Immature natural killer cell (primary cell): ENCODE results near the gene TULP3. TPM values are rescaled to one million over a fixed set of nuclear protein-coding genes. Genes with fewer than 3 reads are reported as not detected.

Source experiments
- DNase-seq, 3 donors: peaks; one replicate each; pipeline ENCODE4 v3.0.0; 2022; ENCODE audit warnings: mixed read lengths in 1 of 3
- H3K27ac Mint-ChIP-seq, 6 donors: one replicate each; pipeline ENCODE4 v1.8.0; 2020; ENCODE audit warnings: mixed read lengths in 6 of 6, mild to moderate bottlenecking in 5 of 6, inconsistent platforms in 4 of 6, moderate library complexity in 3 of 6
- H3K27me3 Mint-ChIP-seq, 3 donors: one replicate each; pipeline ENCODE4 v1.8.0; 2020 to 2021; ENCODE audit warnings: low read depth in 3 of 3, mild to moderate bottlenecking in 3 of 3, mixed read lengths in 3 of 3, moderate library complexity in 3 of 3, inconsistent platforms in 1 of 3
- H3K36me3 Mint-ChIP-seq, 3 donors: one replicate each; pipeline ENCODE4 v1.8.0; 2020; ENCODE audit warnings: mixed read lengths in 3 of 3, inconsistent platforms in 2 of 3, mild to moderate bottlenecking in 2 of 3
- H3K4me1 Mint-ChIP-seq, 2 donors: one replicate each; pipeline ENCODE4 v1.8.0; 2020; ENCODE audit warnings: inconsistent platforms in 2 of 2, mild to moderate bottlenecking in 2 of 2, mixed read lengths in 2 of 2, moderate library complexity in 1 of 2
- H3K4me3 Mint-ChIP-seq, 5 donors: one replicate each; pipeline ENCODE4 v1.8.0; 2020; ENCODE audit warnings: mild to moderate bottlenecking in 5 of 5, mixed read lengths in 5 of 5, inconsistent platforms in 3 of 5, moderate library complexity in 3 of 5
- H3K9me3 Mint-ChIP-seq, 6 donors: one replicate each; pipeline ENCODE4 v1.8.0; 2020; ENCODE audit warnings: mild to moderate bottlenecking in 6 of 6, mixed read lengths in 6 of 6, inconsistent platforms in 4 of 6, moderate library complexity in 3 of 6
- polyA plus RNA-seq, 3 donors: library from polyadenylated mRNA; unstranded; fragments of 300-500 nt; fragmentation: Illumina TruSeq; gene quantifications; one replicate each; pipeline ENCODE4 v1.2.3, GENCODE V29; 2021

Gene TULP3
- polyA plus RNA-seq, 3 donors from 2014 or later: 5.5 to 11.1 (median 7.5) TPM

- no peaks in the 10 kb centered on the region for H3K4me1 Mint-ChIP-seq
- no peak overlapping the region for H3K27ac Mint-ChIP-seq
- H3K36me3 Mint-ChIP-seq: no peaks in the 10 kb centered on the region
- no peak overlapping the region for H3K4me3 Mint-ChIP-seq
- peaks cover 2 to 7% (median 3%) of the 10 kb centered on the region in 3 donors for H3K27me3 Mint-ChIP-seq
- no peak for DNase-seq
- no peaks in the 10 kb centered on the region for H3K9me3 Mint-ChIP-seq
Observed at GRCh38 chr12:2973566-2973965, 82.9 kb downstream of the TULP3 start.

GRCh38 chr12:2974560-2974971 lies 83.9 kb downstream of the TULP3 start:
- H3K9me3 Mint-ChIP-seq: no peaks in the 10 kb centered on the region
- DNase-seq: no peak
- H3K36me3 Mint-ChIP-seq: no peaks in the 10 kb centered on the region
- no peaks in the 10 kb centered on the region for H3K4me1 Mint-ChIP-seq
- no peak overlapping the region for H3K4me3 Mint-ChIP-seq
- H3K27ac Mint-ChIP-seq: no peak overlapping the region
- H3K27me3 Mint-ChIP-seq: peaks cover 2 to 7% (median 3%) of the 10 kb centered on the region in 3 donors

- no peak overlapping the region for H3K4me3 Mint-ChIP-seq
Observed at GRCh38 chr12:2976581-2976996, 85.9 kb downstream of the TULP3 start.

GRCh38 chr12:2977776-2978175 lies 87.1 kb downstream of the TULP3 start:
- H3K36me3 Mint-ChIP-seq: no peaks in the 10 kb centered on the region
- no peak overlapping the region for H3K27ac Mint-ChIP-seq
- DNase-seq: no peak
- no peak overlapping the region for H3K4me3 Mint-ChIP-seq
- no peaks in the 10 kb centered on the region for H3K9me3 Mint-ChIP-seq
- H3K27me3 Mint-ChIP-seq: peaks cover 2 to 5% (median 3%) of the 10 kb centered on the region in 3 donors
- H3K4me1 Mint-ChIP-seq: no peaks in the 10 kb centered on the region

More at GRCh38 chr12:2976581-2976996, 85.9 kb downstream of the TULP3 start:
- Mint-ChIP-seq H3K9me3 (no peaks in the 10 kb centered on the region), H3K27ac (no peak overlapping the region), H3K27me3 (peaks cover 2 to 7% (median 3%) of the 10 kb centered on the region in 3 donors), H3K4me1 (no peaks in the 10 kb centered on the region), H3K36me3 (no peaks in the 10 kb centered on the region)
- no peak for DNase-seq

- DNase-seq: no peak
- H3K9me3 Mint-ChIP-seq: no peaks in the 10 kb centered on the region
- H3K27ac Mint-ChIP-seq: no peak overlapping the region
- H3K27me3 Mint-ChIP-seq: peaks cover 2 to 3% (median 3%) of the 10 kb centered on the region in 3 donors
- no peaks in the 10 kb centered on the region for H3K4me1 Mint-ChIP-seq
- no peaks in the 10 kb centered on the region for H3K36me3 Mint-ChIP-seq
- H3K4me3 Mint-ChIP-seq: no peak overlapping the region
Observed at GRCh38 chr12:2979806-2980205, 89.1 kb downstream of the TULP3 start.

- H3K27ac Mint-ChIP-seq: no peak overlapping the region
- H3K4me3 Mint-ChIP-seq: no peak overlapping the region
- no peaks in the 10 kb centered on the region for H3K4me1 Mint-ChIP-seq
- no peaks in the 10 kb centered on the region for H3K36me3 Mint-ChIP-seq
- peaks cover 2 to 3% (median 2%) of the 10 kb centered on the region in 3 donors for H3K27me3 Mint-ChIP-seq
- DNase-seq: no peak
- no peaks in the 10 kb centered on the region for H3K9me3 Mint-ChIP-seq
Observed at GRCh38 chr12:2980630-2981029, 89.9 kb downstream of the TULP3 start.

- DNase-seq: no peak
- Mint-ChIP-seq H3K36me3 (no peaks in the 10 kb centered on the region), H3K9me3 (no peaks in the 10 kb centered on the region), H3K4me1 (no peaks in the 10 kb centered on the region), H3K27ac (no peak overlapping the region), H3K27me3 (peaks cover 1 to 3% (median 2%) of the 10 kb centered on the region in 3 donors), H3K4me3 (no peak overlapping the region)
Observed at GRCh38 chr12:2982361-2982760, 91.7 kb downstream of the TULP3 start.

- Mint-ChIP-seq H3K27ac (no peak overlapping the region), H3K4me3 (no peak overlapping the region), H3K9me3 (no peaks in the 10 kb centered on the region), H3K36me3 (no peaks in the 10 kb centered on the region), H3K27me3 (peaks cover 1 to 3% (median 2%) of the 10 kb centered on the region in 3 donors), H3K4me1 (no peaks in the 10 kb centered on the region)
- no peak for DNase-seq
Observed at GRCh38 chr12:2984249-2984648, 93.6 kb downstream of the TULP3 start.

- no peak overlapping the region for H3K4me3 Mint-ChIP-seq
Observed at GRCh38 chr12:2984698-2985097, 94.0 kb downstream of the TULP3 start.

GRCh38 chr12:2986876-2987275 lies 96.2 kb downstream of the TULP3 start:
- Mint-ChIP-seq H3K27me3 (peaks cover 1 to 3% (median 2%) of the 10 kb centered on the region in 3 donors), H3K4me1 (no peaks in the 10 kb centered on the region), H3K9me3 (peaks cover 0 to 5% (median under 1%) of the 10 kb centered on the region in 6 donors), H3K36me3 (no peaks in the 10 kb centered on the region), H3K4me3 (no peak overlapping the region), H3K27ac (no peak overlapping the region)
- no peak for DNase-seq

More at GRCh38 chr12:2984698-2985097, 94.0 kb downstream of the TULP3 start:
- H3K27me3 Mint-ChIP-seq: peaks cover 1 to 4% (median 3%) of the 10 kb centered on the region in 3 donors
- no peak overlapping the region for H3K27ac Mint-ChIP-seq
- no peak for DNase-seq
- H3K4me1 Mint-ChIP-seq: no peaks in the 10 kb centered on the region
- no peaks in the 10 kb centered on the region for H3K36me3 Mint-ChIP-seq
- peaks cover 0 to 1% (median 0%) of the 10 kb centered on the region in 6 donors for H3K9me3 Mint-ChIP-seq

- no peaks in the 10 kb centered on the region for H3K36me3 Mint-ChIP-seq
- no peaks in the 10 kb centered on the region for H3K4me1 Mint-ChIP-seq
- peaks cover 0 to 5% (median under 1%) of the 10 kb centered on the region in 6 donors for H3K9me3 Mint-ChIP-seq
- H3K4me3 Mint-ChIP-seq: no peak overlapping the region
- no peak for DNase-seq
- peaks cover 1 to 3% (median 2%) of the 10 kb centered on the region in 3 donors for H3K27me3 Mint-ChIP-seq
- no peak overlapping the region for H3K27ac Mint-ChIP-seq
Observed at GRCh38 chr12:2988494-2988893, 97.8 kb downstream of the TULP3 start.

Other genes starting within 250 kb of the TULP3 start
- gene FKBP4, start 95.9 kb upstream of the TULP3 start, polyA plus RNA-seq: 10 to 100 TPM; 24.9 to 30.3 (median 27.6) TPM
- 10 to 100 TPM; 39.5 to 83.0 (median 60.4) TPM for gene ITFG2, start 78.2 kb upstream of the TULP3 start, polyA plus RNA-seq
- gene NRIP2, start 55.9 kb upstream of the TULP3 start, polyA plus RNA-seq: 1 to 10 TPM in 1 of 3 donors, under 1 TPM in 2; 0.31 to 1.4 (median 0.71) TPM
- gene TEX52, start 33.9 kb upstream of the TULP3 start, polyA plus RNA-seq: not detected
- gene FOXM1, start 13.7 kb upstream of the TULP3 start, polyA plus RNA-seq: 1 to 10 TPM in 1 of 3 donors, under 1 TPM in 2; 0.43 to 1.2 (median 0.46) TPM
- 10 to 100 TPM; 27.2 to 49.0 (median 37.6) TPM for gene RHNO1, start 13.7 kb upstream of the TULP3 start, polyA plus RNA-seq
- gene TEAD4, start 68.5 kb downstream of the TULP3 start, polyA plus RNA-seq: not detected
- gene TSPAN9, start 186.5 kb downstream of the TULP3 start, polyA plus RNA-seq: under 1 TPM in 1 of 3 donors, not detected in 2; 0.44 TPM